Measurements from ENCODE around the gene CSH2. TPM values are rescaled to one million over a fixed set of nuclear protein-coding genes. Genes with fewer than 3 reads are reported as not detected.
A peak's percentile ranks its signal among the peaks of the same experiment; 100 is the strongest.

The CSH2 gene
- total and polyA plus RNA-seq, 9 of the 15 experiments (the other 6 are each of a cell fraction or from before 2014, with no cell fraction given) = not detected

GRCh38 chr17:63841350-63842172 is 31.9 kb downstream of the CSH2 start (continued):
- TF ChIP-seq MYC (IDR thresholded peaks at IDR 0.05; ENCODE audit: low read depth, low read length) (0 out of 2 replicates have a peak, but pooled peaks have one; percentile 20), MYC (CRISPR knock-in tag; IDR thresholded peaks at IDR 0.05; ENCODE audit: borderline replicate concordance, low read depth) (0 out of 2 replicates have a peak, but pooled peaks have one; percentile 42), ZNF24 (IDR thresholded peaks at IDR 0.05) (no peak), NR0B1 (IDR thresholded peaks at IDR 0.05; ENCODE audit: partially characterized antibody) (no peak), MEF2A (IDR thresholded peaks at IDR 0.05; ENCODE audit: control insufficient read depth, low read depth, low read length) (no peak), HDAC3 (IDR thresholded peaks at IDR 0.05; ENCODE audit: borderline replicate concordance, partially characterized antibody) (no peak), ZNF280B (CRISPR knock-in tag; IDR thresholded peaks at IDR 0.05) (no peak), GTF2E2 (tag; IDR thresholded peaks at IDR 0.05) (no peak), NRF1 (conservative IDR thresholded peaks at IDR 0.05 in 1 of 2, IDR thresholded peaks at IDR 0.05 in 1 of 2) (0 out of 4 replicates have a peak, but pooled peaks of 1 of the 2 experiments have one; percentile 21), NR2F6 (CRISPR knock-in tag; IDR thresholded peaks at IDR 0.05) (no peak), KLF10 (CRISPR knock-in tag; IDR thresholded peaks at IDR 0.05) (no peak), SFPQ (IDR thresholded peaks at IDR 0.05; ENCODE audit: low read depth, low read length) (no peak), KLF1 (tag; IDR thresholded peaks at IDR 0.05) (no peak), ZBTB8A (IDR thresholded peaks at IDR 0.05; ENCODE audit: partially characterized antibody) (no peak), ZNF511 (CRISPR knock-in tag; IDR thresholded peaks at IDR 0.05) (0 out of 2 replicates have a peak, but pooled peaks have one; percentile 40), ZNF232 (CRISPR knock-in tag; IDR thresholded peaks at IDR 0.05) (no peak), BACH1 (tag; IDR thresholded peaks at IDR 0.05) (no peak), CBX1 (IDR thresholded peaks at IDR 0.05; ENCODE audit: low read depth) (no peak), NR2C2 (CRISPR knock-in tag; IDR thresholded peaks at IDR 0.05) (no peak), NR2C2 (tag; IDR thresholded peaks at IDR 0.05) (no peak), ESRRB (CRISPR knock-in tag; IDR thresholded peaks at IDR 0.05; ENCODE audit: borderline replicate concordance) (no peak), E2F5 (CRISPR knock-in tag; IDR thresholded peaks at IDR 0.05) (no peak)

Measured in K562 (cell line).